ENCODE measurements around the gene SPINT2. TPM values are rescaled to one million over a fixed set of nuclear protein-coding genes. Genes with fewer than 3 reads are reported as not detected.

The SPINT2 gene
- total RNA-seq, 2 donors from 2014 or later, result 11.1 to 52.7 TPM

DNA sequence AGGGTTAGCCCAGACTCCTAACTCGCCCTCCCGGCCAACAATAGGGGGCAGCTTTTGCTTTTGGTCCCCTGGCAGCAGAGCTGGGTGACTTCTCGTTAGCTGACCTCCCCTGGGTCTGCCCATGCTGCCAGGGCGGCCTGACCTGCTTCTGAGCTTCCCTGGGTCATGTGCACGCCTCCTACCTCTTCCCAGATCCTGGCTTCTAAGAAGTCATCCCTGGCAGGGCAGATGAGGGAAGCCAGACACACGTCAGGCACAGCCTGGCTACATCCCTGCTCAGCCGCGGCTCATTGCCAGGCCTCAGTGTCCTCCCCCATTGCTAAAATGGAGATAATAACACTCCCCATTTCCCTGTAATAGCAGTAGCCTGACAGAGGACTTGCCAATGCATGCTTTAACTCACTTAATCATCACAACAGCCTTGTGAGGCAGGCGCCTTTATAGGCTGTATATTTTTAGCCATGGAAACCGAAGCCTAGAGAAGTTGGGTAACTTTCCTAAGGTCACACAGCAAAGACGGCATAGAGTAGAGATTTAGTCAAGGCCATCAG, 57.3 kb downstream of the SPINT2 start:
- H3K9me3 ChIP-seq, result no peaks in the 10 kb centered on the region
- peaks cover 0 to 39% of the 10 kb centered on the region in 2 donors for H3K4me1 ChIP-seq
- H3K36me3 ChIP-seq, result peaks cover under 1% of the 10 kb centered on the region
- peak; percentile 68 for DNase-seq (ENCODE audit: low spot score)
- H3K27ac ChIP-seq, result peak overlapping the region; percentile 15 to 79
- H3K27me3 ChIP-seq, result no peaks in the 10 kb centered on the region
- H3K4me3 ChIP-seq, result no peak overlapping the region
- TF ChIP-seq, protein P1, sequence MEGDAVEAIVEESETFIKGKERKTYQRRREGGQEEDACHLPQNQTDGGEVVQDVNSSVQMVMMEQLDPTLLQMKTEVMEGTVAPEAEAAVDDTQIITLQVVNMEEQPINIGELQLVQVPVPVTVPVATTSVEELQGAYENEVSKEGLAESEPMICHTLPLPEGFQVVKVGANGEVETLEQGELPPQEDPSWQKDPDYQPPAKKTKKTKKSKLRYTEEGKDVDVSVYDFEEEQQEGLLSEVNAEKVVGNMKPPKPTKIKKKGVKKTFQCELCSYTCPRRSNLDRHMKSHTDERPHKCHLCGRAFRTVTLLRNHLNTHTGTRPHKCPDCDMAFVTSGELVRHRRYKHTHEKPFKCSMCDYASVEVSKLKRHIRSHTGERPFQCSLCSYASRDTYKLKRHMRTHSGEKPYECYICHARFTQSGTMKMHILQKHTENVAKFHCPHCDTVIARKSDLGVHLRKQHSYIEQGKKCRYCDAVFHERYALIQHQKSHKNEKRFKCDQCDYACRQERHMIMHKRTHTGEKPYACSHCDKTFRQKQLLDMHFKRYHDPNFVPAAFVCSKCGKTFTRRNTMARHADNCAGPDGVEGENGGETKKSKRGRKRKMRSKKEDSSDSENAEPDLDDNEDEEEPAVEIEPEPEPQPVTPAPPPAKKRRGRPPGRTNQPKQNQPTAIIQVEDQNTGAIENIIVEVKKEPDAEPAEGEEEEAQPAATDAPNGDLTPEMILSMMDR (IDR thresholded peaks at IDR 0.05), result no peak

DNA sequence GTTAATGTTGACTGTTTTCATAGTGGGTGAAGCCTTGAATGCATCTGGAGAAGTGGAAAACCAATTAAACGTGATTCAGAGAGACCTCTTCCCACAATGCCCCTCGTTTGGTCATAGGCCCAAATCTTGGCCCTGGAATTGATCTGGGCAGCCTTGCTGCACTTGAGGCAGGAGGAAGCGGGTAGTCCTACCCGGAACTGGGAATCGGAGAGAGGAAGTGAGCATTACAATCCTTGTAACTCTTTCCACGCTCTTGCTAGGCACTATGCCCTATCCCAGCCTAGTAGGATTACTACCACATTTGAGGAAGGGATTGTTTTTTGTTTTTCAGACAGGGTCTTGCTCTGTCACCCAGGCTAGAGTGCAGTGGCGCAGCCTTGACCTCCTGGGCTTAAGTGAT, 58.9 kb downstream of the SPINT2 start:
- Histone ChIP-seq H3K27ac (no peak overlapping the region), H3K4me1 (peaks cover 0 to 37% of the 10 kb centered on the region in 2 donors), H3K9me3 (no peaks in the 10 kb centered on the region), H3K36me3 (peaks cover 8% of the 10 kb centered on the region), H3K4me3 (no peak overlapping the region), H3K27me3 (no peaks in the 10 kb centered on the region)
- DNase-seq (ENCODE audit: low spot score), result no peak
- TF ChIP-seq, protein P1 (IDR thresholded peaks at IDR 0.05), result no peak

DNA sequence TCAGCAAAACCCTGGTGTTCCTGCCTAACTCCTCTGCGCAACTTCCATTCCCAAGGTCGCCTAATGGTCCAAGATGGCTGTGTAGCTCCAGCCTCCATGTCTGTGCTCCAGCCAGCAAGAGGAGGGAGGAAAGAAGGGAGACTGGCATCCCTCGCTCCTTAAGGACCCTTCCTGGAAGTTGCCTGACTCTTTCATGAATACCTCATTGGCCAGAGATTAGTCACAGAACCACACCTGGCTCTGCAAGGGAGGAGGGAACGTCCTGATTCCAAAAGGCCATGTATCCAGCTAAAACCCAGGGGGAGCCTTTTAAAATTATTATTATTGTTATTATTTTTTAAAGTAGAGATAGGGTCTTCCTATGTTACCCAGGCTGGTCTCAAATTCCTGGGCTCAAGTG, 60.1 kb downstream of the SPINT2 start:
- H3K36me3 ChIP-seq, result peaks cover 8% of the 10 kb centered on the region
- no peak overlapping the region for H3K4me3 ChIP-seq
- peaks cover 0 to 26% of the 10 kb centered on the region in 2 donors for H3K4me1 ChIP-seq
- DNase-seq (ENCODE audit: low spot score), result no peak
- TF ChIP-seq, protein P1 (IDR thresholded peaks at IDR 0.05), result no peak
- no peaks in the 10 kb centered on the region for H3K9me3 ChIP-seq
- no peaks in the 10 kb centered on the region for H3K27me3 ChIP-seq
- H3K27ac ChIP-seq, result no peak overlapping the region

DNA sequence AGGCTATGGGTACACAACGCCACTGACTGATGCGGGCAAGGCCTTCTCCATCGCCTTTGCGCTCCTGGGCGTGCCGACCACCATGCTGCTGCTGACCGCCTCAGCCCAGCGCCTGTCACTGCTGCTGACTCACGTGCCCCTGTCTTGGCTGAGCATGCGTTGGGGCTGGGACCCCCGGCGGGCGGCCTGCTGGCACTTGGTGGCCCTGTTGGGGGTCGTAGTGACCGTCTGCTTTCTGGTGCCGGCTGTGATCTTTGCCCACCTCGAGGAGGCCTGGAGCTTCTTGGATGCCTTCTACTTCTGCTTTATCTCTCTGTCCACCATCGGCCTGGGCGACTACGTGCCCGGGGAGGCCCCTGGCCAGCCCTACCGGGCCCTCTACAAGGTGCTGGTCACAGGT, 62.2 kb downstream of the SPINT2 start:
- DNase-seq (ENCODE audit: low spot score), result no peak
- Histone ChIP-seq H3K27me3 (no peaks in the 10 kb centered on the region), H3K27ac (no peak overlapping the region), H3K9me3 (no peaks in the 10 kb centered on the region), H3K36me3 (peaks cover 8% of the 10 kb centered on the region), H3K4me1 (peaks cover 0 to 7% of the 10 kb centered on the region in 2 donors), H3K4me3 (no peak overlapping the region)
- TF ChIP-seq, protein P1 (IDR thresholded peaks at IDR 0.05), result no peak

DNA sequence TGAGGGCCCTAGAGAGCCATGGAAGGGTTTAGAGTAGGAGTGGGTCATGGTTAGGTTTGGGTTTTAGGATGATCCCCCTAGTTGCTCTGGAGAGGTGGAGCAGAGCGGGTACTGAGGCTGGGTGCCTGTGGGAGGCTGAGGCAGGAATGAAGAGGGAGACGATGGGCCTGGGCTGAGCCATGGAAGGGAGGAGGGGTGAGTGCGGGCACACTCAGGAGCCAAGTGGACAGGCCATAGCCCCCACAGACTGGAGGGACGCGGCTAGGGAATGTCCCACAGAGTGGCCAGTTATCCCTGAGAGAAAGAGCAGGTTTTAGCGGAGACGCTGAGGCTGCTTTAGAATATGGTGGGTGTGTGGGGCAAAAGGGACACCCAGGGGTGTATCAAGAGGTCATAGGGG, 65.3 kb downstream of the SPINT2 start:
- no peaks in the 10 kb centered on the region for H3K27me3 ChIP-seq
- H3K36me3 ChIP-seq, result peaks cover 8% of the 10 kb centered on the region
- TF ChIP-seq, protein P1 (IDR thresholded peaks at IDR 0.05), result no peak
- no peak for DNase-seq (ENCODE audit: low spot score)
- H3K27ac ChIP-seq, result no peak overlapping the region
- H3K4me3 ChIP-seq, result no peak overlapping the region
- H3K9me3 ChIP-seq, result no peaks in the 10 kb centered on the region
- no peaks in the 10 kb centered on the region for H3K4me1 ChIP-seq

DNA sequence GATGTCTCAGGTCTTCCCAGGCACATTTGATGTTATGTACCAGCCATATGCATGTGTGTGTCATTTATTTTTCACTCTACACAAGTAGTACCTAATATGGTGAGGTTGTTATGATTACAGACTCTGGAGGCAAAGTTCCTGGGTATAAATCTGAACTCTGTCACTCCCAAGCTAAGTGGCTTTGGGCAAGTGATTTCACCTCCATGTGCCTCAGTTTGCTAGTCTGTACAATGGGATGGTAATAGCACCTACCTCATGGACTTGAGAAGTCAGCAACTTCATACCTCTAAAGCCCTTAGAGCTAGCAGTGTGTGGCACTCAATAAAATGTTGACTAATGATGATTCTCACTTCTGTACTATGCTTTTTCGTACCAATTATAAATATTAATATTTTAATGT, 67.4 kb downstream of the SPINT2 start:
- Histone ChIP-seq H3K4me3 (no peak overlapping the region), H3K9me3 (no peaks in the 10 kb centered on the region), H3K4me1 (peaks cover 0 to 5% of the 10 kb centered on the region in 2 donors), H3K27ac (no peak overlapping the region), H3K27me3 (no peaks in the 10 kb centered on the region), H3K36me3 (peaks cover 7% of the 10 kb centered on the region)
- no peak for DNase-seq (ENCODE audit: low spot score)
- TF ChIP-seq, protein P1 (IDR thresholded peaks at IDR 0.05), result no peak
